Nephron (organoid): ENCODE data around the gene ZNF277.

ENCODE experiments used
- H3K27ac Mint-ChIP-seq, 3 experiments: 2 replicates each; pipeline ENCODE4 v1.8.0; 2020; ENCODE audit warnings: mixed read lengths in 3 of 3, mild to moderate bottlenecking in 2 of 3, moderate library complexity in 1 of 3
- H3K27me3 Mint-ChIP-seq: 2 replicates; pipeline ENCODE4 v1.8.0; 2021; ENCODE audit warnings: low read depth, mild to moderate bottlenecking, moderate library complexity, mixed read lengths
- H3K36me3 Mint-ChIP-seq: 2 replicates; pipeline ENCODE4 v1.8.0; 2020; ENCODE audit warnings: low read depth, mixed read lengths
- H3K4me1 Mint-ChIP-seq: 2 replicates; pipeline ENCODE4 v1.8.0; 2020; ENCODE audit warnings: mixed read lengths
- H3K4me3 Mint-ChIP-seq, 3 experiments: 2 replicates each; pipeline ENCODE4 v1.8.0; 2020; ENCODE audit warnings: mild to moderate bottlenecking in 3 of 3, mixed read lengths in 3 of 3, moderate library complexity in 2 of 3
- H3K9me3 Mint-ChIP-seq: 2 replicates; pipeline ENCODE4 v1.8.0; 2020; ENCODE audit warnings: mixed read lengths
- CTCF ChIP-seq, 3 experiments: fragments of 200-600 bp; sonication (generic); IDR thresholded peaks; one replicate each; pipeline ENCODE4 v1.5.0; 2021; ENCODE audit warnings: antibody characterized with exemption in 3 of 3; ENCODE audit not compliant: unreplicated experiment in 3 of 3

The ZNF277 gene

DNA sequence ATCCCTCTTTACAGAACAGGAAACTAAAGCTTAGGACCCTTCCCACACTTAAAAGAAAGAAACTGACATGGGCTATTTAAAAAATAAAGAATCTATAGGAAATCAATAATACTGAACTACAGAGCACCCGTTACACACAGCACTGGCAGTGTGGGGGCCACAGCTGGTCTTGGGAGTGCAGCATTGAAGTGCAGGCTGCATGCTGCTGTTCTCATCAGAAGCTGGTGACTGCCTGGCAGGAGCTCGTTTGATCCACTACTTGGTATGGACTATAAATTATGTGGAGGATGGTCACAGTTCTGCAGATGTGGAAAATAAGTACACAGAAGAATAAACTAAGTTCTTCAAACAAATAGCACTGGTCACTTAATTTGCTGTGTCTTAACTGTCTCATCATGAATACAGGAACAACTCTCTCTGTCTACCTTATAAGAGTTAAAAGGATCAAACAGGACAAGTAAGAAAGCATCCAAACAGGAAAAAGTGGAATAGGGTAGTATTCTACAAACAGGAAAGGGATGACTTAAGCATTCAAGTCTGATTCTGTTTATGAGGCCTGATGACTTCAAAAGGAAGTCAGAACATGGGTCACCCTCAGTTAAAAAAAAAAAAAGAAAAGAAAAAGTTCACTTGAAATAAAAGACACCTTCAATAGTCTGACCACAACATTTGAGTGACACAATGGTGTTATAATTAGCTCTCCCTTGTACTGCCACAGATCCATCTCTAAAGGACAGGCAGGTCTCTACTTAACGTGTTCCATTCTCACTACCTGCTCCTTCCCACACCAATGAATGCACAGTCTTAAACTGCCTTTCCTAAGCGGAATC is 21.3 kb upstream of the ZNF277 start:
- Mint-ChIP-seq H3K4me1 (peaks cover 13% of the 10 kb centered on the region), H3K27me3 (peaks cover 3% of the 10 kb centered on the region)

GRCh38 chr7:112186300-112186699 is 20.2 kb upstream of the ZNF277 start:
- no peaks in the 10 kb centered on the region for H3K36me3 Mint-ChIP-seq
- no peak for TF ChIP-seq CTCF (IDR thresholded peaks at IDR 0.05; ENCODE audit: unreplicated experiment in 3 of 3)
- peaks cover 13% of the 10 kb centered on the region for H3K4me1 Mint-ChIP-seq
- H3K9me3 Mint-ChIP-seq: no peaks in the 10 kb centered on the region
- H3K27me3 Mint-ChIP-seq: no peaks in the 10 kb centered on the region
- H3K27ac Mint-ChIP-seq: no peak overlapping the region
- no peak overlapping the region for H3K4me3 Mint-ChIP-seq

More for the DNA sequence above, 21.3 kb upstream of the ZNF277 start:
- Mint-ChIP-seq H3K27ac (peak overlapping the region in 1 of 3 experiments; percentile 21), H3K4me3 (no peak overlapping the region), H3K36me3 (no peaks in the 10 kb centered on the region), H3K9me3 (no peaks in the 10 kb centered on the region)
- TF ChIP-seq CTCF (IDR thresholded peaks at IDR 0.05; ENCODE audit: unreplicated experiment in 3 of 3): no peak

- Mint-ChIP-seq H3K27me3 (no peaks in the 10 kb centered on the region), H3K36me3 (no peaks in the 10 kb centered on the region), H3K9me3 (no peaks in the 10 kb centered on the region), H3K4me1 (no peaks in the 10 kb centered on the region), H3K4me3 (no peak overlapping the region), H3K27ac (no peak overlapping the region)
- no peak for TF ChIP-seq CTCF (IDR thresholded peaks at IDR 0.05; ENCODE audit: unreplicated experiment in 3 of 3)
Measured at GRCh38 chr7:112188257-112188656, 18.2 kb upstream of the ZNF277 start.

- Mint-ChIP-seq H3K9me3 (no peaks in the 10 kb centered on the region), H3K27ac (no peak overlapping the region), H3K36me3 (no peaks in the 10 kb centered on the region), H3K4me3 (no peak overlapping the region), H3K27me3 (no peaks in the 10 kb centered on the region), H3K4me1 (no peaks in the 10 kb centered on the region)
- TF ChIP-seq CTCF (IDR thresholded peaks at IDR 0.05; ENCODE audit: unreplicated experiment in 3 of 3): no peak
Measured at GRCh38 chr7:112189691-112190090, 16.8 kb upstream of the ZNF277 start.

DNA sequence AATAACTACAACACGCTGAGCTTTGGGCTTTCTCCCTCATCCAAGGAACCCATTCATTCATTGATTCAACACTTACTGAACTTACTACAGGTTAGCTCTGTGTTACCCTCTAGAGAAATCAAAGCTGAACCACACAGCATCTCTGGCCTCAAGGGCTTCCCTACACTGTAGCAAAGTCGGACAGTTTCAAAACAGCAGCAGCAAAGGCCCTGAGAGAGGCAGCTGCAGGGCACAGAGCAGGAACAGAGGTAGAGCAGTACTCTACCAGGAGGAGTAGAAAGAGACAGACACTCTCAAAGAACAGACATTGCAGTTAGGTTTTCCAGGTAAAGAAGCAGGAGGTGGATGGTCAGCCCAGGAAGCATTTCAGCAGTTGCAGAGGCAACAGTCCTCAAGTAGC is 16.4 kb upstream of the ZNF277 start:
- no peaks in the 10 kb centered on the region for H3K4me1 Mint-ChIP-seq
- H3K27ac Mint-ChIP-seq: no peak overlapping the region
- no peaks in the 10 kb centered on the region for H3K36me3 Mint-ChIP-seq
- no peak for TF ChIP-seq CTCF (IDR thresholded peaks at IDR 0.05; ENCODE audit: unreplicated experiment in 3 of 3)
- H3K9me3 Mint-ChIP-seq: no peaks in the 10 kb centered on the region
- H3K4me3 Mint-ChIP-seq: no peak overlapping the region
- no peaks in the 10 kb centered on the region for H3K27me3 Mint-ChIP-seq
